Esophagus squamous epithelium (tissue), 4 donors: ENCODE results near the gene IGFBP7.

Experiments used
- CTCF ChIP-seq, 6 experiments: fragments of 450-650 bp in 4 of 6; fragments of 200-600 bp in 2 of 6; sonication (generic) in 2 of 6; IDR thresholded peaks; one replicate each; pipeline ENCODE4 v1.5.1; 2016 to 2019; ENCODE audit warnings: antibody characterized with exemption in 6 of 6, mild to moderate bottlenecking in 4 of 6, moderate library complexity in 4 of 6
- POLR2A ChIP-seq, 4 donors: fragments of 450-650 bp; IDR thresholded peaks; one replicate each; pipeline ENCODE4 v1.6.1; 2017; ENCODE audit warnings: antibody characterized with exemption in 4 of 4, mild to moderate bottlenecking in 4 of 4, moderate library complexity in 3 of 4

- TF ChIP-seq CTCF (IDR thresholded peaks at IDR 0.05), result no peak
- no peak for TF ChIP-seq POLR2A (IDR thresholded peaks at IDR 0.05)
Observed at GRCh38 chr4:57084360-57084759, 25.8 kb downstream of the IGFBP7 start.
